ENCODE data around the gene CCDC91. TPM values are rescaled to one million over a fixed set of nuclear protein-coding genes. Genes with fewer than 3 reads are reported as not detected.

Gene CCDC91
- total RNA-seq, 2 donors from 2014 or later: 17.6 to 20.2 TPM

DNA sequence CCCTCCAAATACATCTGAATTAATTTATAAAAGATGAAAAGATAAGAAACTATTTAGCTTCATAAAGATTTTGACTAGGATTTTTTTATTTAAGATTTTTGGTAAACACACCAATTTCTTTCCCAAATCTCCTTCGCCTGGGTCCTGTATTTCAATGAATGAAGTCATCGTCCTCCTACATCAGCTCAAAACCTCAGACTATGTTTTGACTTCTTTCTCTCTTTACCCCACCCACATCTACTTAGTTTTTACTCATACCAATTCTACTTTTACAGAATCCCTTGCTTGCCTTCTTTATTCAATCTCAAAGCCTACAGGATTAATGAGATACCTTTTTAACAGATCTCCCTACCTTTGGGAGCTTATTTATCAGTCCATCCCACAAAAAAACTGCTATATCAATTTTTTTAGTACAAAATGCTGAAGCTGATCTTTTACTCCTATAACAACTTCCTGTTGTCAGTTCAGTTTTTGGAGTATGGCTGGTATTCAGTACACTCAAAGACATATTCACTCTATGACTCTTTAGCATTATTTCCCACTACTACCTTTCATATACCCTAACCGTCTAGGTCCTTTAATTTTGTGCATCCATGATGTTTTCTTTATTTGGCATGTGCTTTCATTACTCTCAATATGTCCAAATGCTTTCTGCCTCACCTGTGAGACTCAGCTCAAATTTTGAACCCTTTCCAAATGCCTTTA is 18.7 kb upstream of the CCDC91 start:
- DNase-seq: no peak
- Mint-ChIP-seq H3K4me3 (peak overlapping the region in 1 of 2 donors; percentile 51), H3K27ac (peak overlapping the region; percentile 6), H3K36me3 (ENCODE audit: insufficient read depth in 2 of 2) (peaks cover 0 to 2% of the 10 kb centered on the region in 2 donors), H3K27me3 (ENCODE audit: low read depth) (no peaks in the 10 kb centered on the region), H3K9me3 (peaks cover 2 to 3% of the 10 kb centered on the region in 2 donors), H3K4me1 (ENCODE audit: low read depth) (peaks cover 10% of the 10 kb centered on the region)
- ATAC-seq (replicated peaks in 1 of 2): peak in 1 of 2 donors; percentile 82

DNA sequence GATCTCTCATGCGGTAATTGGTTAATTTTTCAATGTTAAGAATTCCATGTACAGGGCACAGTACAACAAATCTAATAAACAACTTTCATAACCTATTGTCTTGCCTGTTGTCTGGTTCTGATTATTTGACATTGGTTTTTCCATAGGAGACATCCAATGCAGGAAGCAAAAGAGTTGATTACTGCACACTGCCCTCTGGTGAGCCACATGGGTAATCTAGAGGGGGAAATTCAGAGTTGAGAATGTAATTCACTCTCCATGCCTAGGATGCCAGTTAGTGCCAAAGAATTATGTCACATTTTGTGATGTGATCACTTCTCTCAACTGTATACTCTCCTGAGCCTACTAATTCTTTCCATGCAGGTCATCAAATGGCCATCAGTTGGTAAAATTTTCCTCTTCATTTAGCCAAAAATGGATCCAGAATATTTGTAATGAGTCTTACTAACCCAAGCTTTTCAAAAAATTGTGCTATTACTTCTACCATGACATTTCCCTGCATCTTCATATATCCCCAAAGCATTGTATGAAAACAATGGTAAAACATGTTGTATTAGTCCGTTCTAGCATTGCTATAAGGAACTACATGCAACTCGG is 17.7 kb upstream of the CCDC91 start:
- Mint-ChIP-seq H3K4me1 (ENCODE audit: low read depth) (peaks cover 10% of the 10 kb centered on the region), H3K9me3 (peaks cover 2 to 3% of the 10 kb centered on the region in 2 donors), H3K27me3 (ENCODE audit: low read depth) (no peaks in the 10 kb centered on the region), H3K4me3 (no peak overlapping the region), H3K36me3 (ENCODE audit: insufficient read depth in 2 of 2) (peaks cover 0 to 2% of the 10 kb centered on the region in 2 donors), H3K27ac (no peak overlapping the region)
- DNase-seq (no peak), ATAC-seq (replicated peaks in 1 of 2) (no peak)

- H3K27ac Mint-ChIP-seq: no peak overlapping the region
- peaks cover 2 to 3% of the 10 kb centered on the region in 2 donors for H3K9me3 Mint-ChIP-seq
- H3K4me1 Mint-ChIP-seq (ENCODE audit: low read depth): peaks cover 10% of the 10 kb centered on the region
- no peak overlapping the region for H3K4me3 Mint-ChIP-seq
- H3K27me3 Mint-ChIP-seq (ENCODE audit: low read depth): no peaks in the 10 kb centered on the region
- H3K36me3 Mint-ChIP-seq (ENCODE audit: insufficient read depth in 2 of 2): peaks cover 0 to 2% of the 10 kb centered on the region in 2 donors
- ATAC-seq (replicated peaks in 1 of 2) (no peak), DNase-seq (no peak)
Measured at GRCh38 chr12:28173440-28173839, 16.8 kb upstream of the CCDC91 start.

DNA sequence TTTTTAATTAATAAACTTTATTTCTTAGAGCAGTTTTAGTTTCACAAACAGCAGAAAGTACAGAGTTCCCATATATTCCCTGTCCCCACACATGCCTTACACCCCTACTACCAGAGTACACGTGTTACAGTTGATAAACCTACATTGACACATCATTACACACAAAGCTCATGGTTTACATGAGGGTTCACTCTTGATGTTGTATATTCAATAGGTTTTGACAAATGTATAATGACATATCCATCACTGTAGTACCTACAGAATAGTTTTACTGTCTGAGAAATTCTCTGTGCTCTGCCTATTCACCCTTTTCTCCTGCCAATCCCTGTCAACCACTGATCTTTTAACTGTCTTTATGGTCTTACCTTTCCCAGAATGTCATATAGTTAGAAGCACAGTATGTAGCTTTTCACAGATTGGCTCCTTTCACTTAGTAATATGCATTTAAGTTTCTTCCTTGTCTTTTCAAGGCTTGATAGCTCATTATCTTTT is 15.1 kb upstream of the CCDC91 start:
- no peak overlapping the region for H3K4me3 Mint-ChIP-seq
- H3K27ac Mint-ChIP-seq: no peak overlapping the region
- no peaks in the 10 kb centered on the region for H3K27me3 Mint-ChIP-seq (ENCODE audit: low read depth)
- H3K9me3 Mint-ChIP-seq: peaks cover 2 to 3% of the 10 kb centered on the region in 2 donors
- H3K4me1 Mint-ChIP-seq (ENCODE audit: low read depth): peaks cover 10% of the 10 kb centered on the region
- DNase-seq (no peak), ATAC-seq (replicated peaks in 1 of 2) (no peak)
- peaks cover 0 to 2% of the 10 kb centered on the region in 2 donors for H3K36me3 Mint-ChIP-seq (ENCODE audit: insufficient read depth in 2 of 2)

DNA sequence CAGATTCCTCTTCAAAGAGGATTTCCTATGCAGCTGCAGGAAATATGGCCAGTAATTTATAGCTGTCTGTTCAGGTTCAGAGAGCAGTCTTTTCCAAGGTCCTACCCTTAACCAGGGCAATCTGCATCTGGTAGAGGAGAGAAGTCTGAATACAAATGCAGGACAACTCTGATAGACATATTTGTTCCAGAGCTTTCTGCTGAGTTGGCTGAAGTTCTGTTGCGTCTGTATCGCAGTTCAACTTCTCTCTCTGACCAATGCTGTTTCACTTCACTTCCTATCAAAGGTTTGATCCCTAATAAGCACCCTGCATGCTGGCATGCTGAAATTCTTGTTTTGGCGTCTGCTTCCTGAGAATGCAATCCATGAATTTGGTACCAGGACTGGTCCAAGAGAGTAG is 14.0 kb upstream of the CCDC91 start:
- DNase-seq (no peak), ATAC-seq (replicated peaks in 1 of 2) (no peak)
- Mint-ChIP-seq H3K9me3 (peaks cover 2 to 3% of the 10 kb centered on the region in 2 donors), H3K27me3 (ENCODE audit: low read depth) (no peaks in the 10 kb centered on the region), H3K27ac (no peak overlapping the region), H3K4me1 (ENCODE audit: low read depth) (peaks cover 8% of the 10 kb centered on the region), H3K36me3 (ENCODE audit: insufficient read depth in 2 of 2) (peaks cover 0 to 2% of the 10 kb centered on the region in 2 donors), H3K4me3 (no peak overlapping the region)

DNA sequence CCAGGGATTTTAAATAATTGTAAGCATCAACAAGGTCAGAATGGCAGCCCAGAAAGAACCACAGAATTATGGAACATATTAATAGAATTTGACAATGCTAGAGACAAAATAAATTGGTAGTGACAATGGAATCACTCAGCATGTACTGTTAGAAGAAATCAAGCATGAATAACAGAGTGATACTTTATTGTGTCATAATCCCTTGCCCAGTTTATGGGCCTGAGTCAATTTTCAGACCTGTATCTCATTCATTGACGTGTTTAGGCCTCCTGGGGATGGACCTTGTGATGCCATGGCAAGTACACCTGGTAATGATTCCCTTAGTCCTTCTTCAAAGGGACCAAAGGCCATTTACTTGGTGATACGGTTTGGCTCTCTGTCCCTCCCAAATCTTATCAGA is 12.8 kb upstream of the CCDC91 start:
- Mint-ChIP-seq H3K4me1 (ENCODE audit: low read depth) (no peaks in the 10 kb centered on the region), H3K27ac (no peak overlapping the region), H3K9me3 (peaks cover 2 to 3% of the 10 kb centered on the region in 2 donors), H3K27me3 (ENCODE audit: low read depth) (no peaks in the 10 kb centered on the region), H3K36me3 (ENCODE audit: insufficient read depth in 2 of 2) (peaks cover 0 to 2% of the 10 kb centered on the region in 2 donors), H3K4me3 (no peak overlapping the region)
- DNase-seq: no peak
- ATAC-seq (replicated peaks in 1 of 2): no peak

DNA sequence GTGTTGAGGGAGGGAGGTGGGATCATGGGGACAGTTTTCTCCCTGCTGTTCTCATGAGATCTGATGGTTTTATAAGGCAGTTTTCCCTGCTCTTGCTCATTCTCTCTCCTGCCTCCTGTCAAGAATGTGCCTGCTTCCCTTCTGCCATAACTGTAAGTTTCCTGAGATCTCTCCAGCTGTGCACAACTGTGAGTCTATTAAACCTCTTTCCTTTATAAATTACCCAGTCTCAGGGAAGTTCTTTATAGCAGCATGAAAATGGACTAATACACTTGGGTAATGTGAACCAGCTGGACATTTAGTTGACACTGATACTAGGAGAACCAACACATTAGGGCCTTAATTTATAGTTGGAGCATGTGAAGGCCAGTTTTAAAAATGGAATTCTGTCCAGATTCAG is 12.4 kb upstream of the CCDC91 start:
- Mint-ChIP-seq H3K27me3 (ENCODE audit: low read depth) (no peaks in the 10 kb centered on the region), H3K36me3 (ENCODE audit: insufficient read depth in 2 of 2) (peaks cover 0 to under 1% of the 10 kb centered on the region in 2 donors)
- ATAC-seq (replicated peaks in 1 of 2): no peak

DNA sequence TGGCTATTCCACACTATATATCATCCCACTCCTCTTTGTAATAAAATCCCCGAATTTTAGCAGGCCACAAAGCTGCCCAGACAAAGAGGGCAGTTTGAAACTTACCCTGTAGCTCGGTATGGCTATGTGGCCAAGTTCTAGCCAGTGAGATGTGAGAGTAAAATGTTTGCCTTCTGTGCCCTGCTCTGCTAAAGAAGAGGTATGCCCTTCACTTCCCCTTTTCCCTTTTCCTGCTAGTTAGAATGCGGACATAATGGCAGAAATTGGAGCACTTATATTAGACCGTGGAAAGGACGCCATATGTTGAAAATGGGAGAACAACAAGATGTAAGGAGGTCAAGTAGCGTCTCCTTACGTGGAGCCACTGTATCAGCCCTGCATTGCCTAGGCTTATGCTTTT is 11.5 kb upstream of the CCDC91 start:
- DNase-seq (no peak), ATAC-seq (replicated peaks in 1 of 2) (no peak)
- Mint-ChIP-seq H3K4me3 (no peak overlapping the region), H3K27ac (no peak overlapping the region), H3K36me3 (ENCODE audit: insufficient read depth in 2 of 2) (peaks cover 0 to 2% of the 10 kb centered on the region in 2 donors), H3K27me3 (ENCODE audit: low read depth) (no peaks in the 10 kb centered on the region), H3K9me3 (peaks cover 2 to 4% of the 10 kb centered on the region in 2 donors), H3K4me1 (ENCODE audit: low read depth) (no peaks in the 10 kb centered on the region)

More for the DNA sequence above, 12.4 kb upstream of the CCDC91 start:
- DNase-seq: no peak
- H3K4me3 Mint-ChIP-seq: no peak overlapping the region
- no peak overlapping the region for H3K27ac Mint-ChIP-seq
- no peaks in the 10 kb centered on the region for H3K4me1 Mint-ChIP-seq (ENCODE audit: low read depth)
- peaks cover under 1% of the 10 kb centered on the region in 2 donors for H3K9me3 Mint-ChIP-seq

GRCh38 chr12:28180786-28181185 is 9.5 kb upstream of the CCDC91 start:
- Mint-ChIP-seq H3K27ac (no peak overlapping the region), H3K4me1 (ENCODE audit: low read depth) (no peaks in the 10 kb centered on the region), H3K9me3 (peaks cover 2 to 4% of the 10 kb centered on the region in 2 donors), H3K4me3 (no peak overlapping the region), H3K27me3 (ENCODE audit: low read depth) (no peaks in the 10 kb centered on the region), H3K36me3 (ENCODE audit: insufficient read depth in 2 of 2) (peaks cover 0 to 2% of the 10 kb centered on the region in 2 donors)
- no peak for DNase-seq
- no peak for ATAC-seq (replicated peaks in 1 of 2)

DNA sequence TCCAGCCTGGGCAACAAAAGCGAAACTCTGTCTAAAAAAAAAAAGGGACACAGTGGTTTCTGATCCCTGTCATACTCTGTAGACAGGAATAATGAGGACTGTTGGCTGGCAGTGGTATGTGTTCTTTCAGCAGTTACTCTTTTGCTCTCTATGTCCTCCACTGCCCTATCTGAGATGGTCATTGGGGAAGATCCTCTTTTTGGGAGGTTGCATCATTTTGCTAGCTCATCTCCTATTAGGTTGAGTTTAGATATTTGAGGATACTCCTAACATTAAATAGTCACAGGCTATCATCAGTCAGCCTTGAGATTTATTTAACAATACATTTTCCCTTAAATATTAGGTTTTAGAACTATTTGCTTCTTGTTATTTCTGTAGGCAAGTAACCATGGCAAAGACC is 5.9 kb upstream of the CCDC91 start:
- DNase-seq (no peak), ATAC-seq (replicated peaks in 1 of 2) (no peak)
- Mint-ChIP-seq H3K27ac (no peak overlapping the region), H3K4me1 (ENCODE audit: low read depth) (peaks cover 7% of the 10 kb centered on the region), H3K36me3 (ENCODE audit: insufficient read depth in 2 of 2) (peaks cover 3 to 4% of the 10 kb centered on the region in 2 donors), H3K27me3 (ENCODE audit: low read depth) (no peaks in the 10 kb centered on the region), H3K4me3 (no peak overlapping the region), H3K9me3 (peaks cover 2 to 8% of the 10 kb centered on the region in 2 donors)

DNA sequence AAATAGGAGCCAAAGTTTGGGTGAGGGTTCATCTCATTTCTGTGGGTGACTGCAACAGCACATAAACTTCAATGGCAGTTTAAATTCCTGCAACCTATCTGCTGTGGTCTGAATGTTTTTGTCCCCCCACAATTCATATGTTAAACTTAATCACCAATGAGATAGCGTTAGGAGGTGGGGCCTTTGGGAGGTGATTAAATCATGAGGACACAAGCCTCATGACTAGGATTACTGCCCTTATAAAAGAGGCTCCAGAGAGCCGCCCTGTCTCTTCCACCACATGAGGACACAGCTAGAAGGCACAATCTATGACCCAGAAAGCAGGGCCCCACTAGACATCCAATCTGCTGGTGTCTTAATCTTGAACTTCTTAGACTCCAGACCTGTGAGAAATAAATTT is 3.8 kb upstream of the CCDC91 start:
- DNase-seq (no peak), ATAC-seq (replicated peaks in 1 of 2) (no peak)
- no peaks in the 10 kb centered on the region for H3K27me3 Mint-ChIP-seq (ENCODE audit: low read depth)
- peaks cover 21% of the 10 kb centered on the region for H3K4me1 Mint-ChIP-seq (ENCODE audit: low read depth)
- peaks cover 6 to 12% of the 10 kb centered on the region in 2 donors for H3K36me3 Mint-ChIP-seq (ENCODE audit: insufficient read depth in 2 of 2)
- peaks cover 2 to 8% of the 10 kb centered on the region in 2 donors for H3K9me3 Mint-ChIP-seq
- no peak overlapping the region for H3K27ac Mint-ChIP-seq
- H3K4me3 Mint-ChIP-seq: no peak overlapping the region

DNA sequence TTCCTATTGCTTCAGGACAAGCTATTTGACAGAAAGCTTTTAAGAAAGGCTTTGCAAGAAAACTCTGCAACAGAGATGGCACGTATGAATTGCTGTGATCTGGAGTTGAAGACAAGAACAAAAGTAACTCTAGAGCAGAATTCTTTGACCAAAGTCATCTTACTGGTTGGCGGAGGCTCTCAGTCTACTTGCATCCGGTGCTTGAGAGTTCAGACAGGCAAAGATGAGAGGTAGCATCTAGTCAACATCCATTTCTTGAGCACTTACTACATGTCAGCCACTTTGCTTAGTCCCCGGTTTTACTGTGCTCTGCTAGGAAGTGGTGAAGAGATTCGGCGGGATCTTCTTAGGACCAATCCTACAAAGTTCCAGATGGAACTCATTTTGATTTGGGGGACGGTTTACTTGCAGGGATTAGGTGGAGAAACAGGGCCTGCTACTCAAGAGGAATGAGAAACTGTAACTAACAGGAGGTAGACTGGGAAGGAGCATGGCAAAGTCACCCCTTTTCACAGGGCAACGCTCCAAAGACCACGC is 404 bp upstream of the CCDC91 start:
- Mint-ChIP-seq H3K4me3 (peak overlapping the region; percentile 88 to 95), H3K4me1 (ENCODE audit: low read depth) (peaks cover 44% of the 10 kb centered on the region), H3K9me3 (peaks cover 2 to 4% of the 10 kb centered on the region in 2 donors), H3K27ac (peak overlapping the region; percentile 93), H3K27me3 (ENCODE audit: low read depth) (no peaks in the 10 kb centered on the region), H3K36me3 (ENCODE audit: insufficient read depth in 2 of 2) (peaks cover 11 to 16% of the 10 kb centered on the region in 2 donors)
- DNase-seq (peak in 1 of 2 donors; percentile 21), ATAC-seq (replicated peaks in 1 of 2) (no peak)

All from activated T-cell treated with anti-CD3 and anti-CD28 coated beads, Interleukin-2, amount 50 U/mL, for 72 hours (primary cell).